Fibroblast of the aortic adventitia (primary cell): ENCODE measurements around the gene NXPE3. TPM values are rescaled to one million over a fixed set of nuclear protein-coding genes. Genes with fewer than 3 reads are reported as not detected.
A peak's percentile ranks its signal among the peaks of the same experiment; 100 is the strongest.

Experiments used
- DNase-seq: peaks from one replicate; pipeline ENCODE4 v3.0.0-alpha.2; 2010; ENCODE audit warnings: low read depth
- H3K4me3 ChIP-seq: 2 replicates; pipeline ENCODE4 v1.5.1; 2011; ENCODE audit warnings: low read depth, mild to moderate bottlenecking, control low read depth, low read length, moderate library complexity
- total RNA-seq: library from RNA; depleted of rRNA; stranded (reverse); fragments of >200 nt; gene quantifications from 2 replicates; pipeline ENCODE4 v1.2.3, GENCODE V29; 2012; ENCODE audit warnings: low replicate concordance
- TF ChIP-seq, protein P1 (sequence below): IDR thresholded peaks from 2 replicates; pipeline ENCODE4 v1.5.1; 2011; ENCODE audit warnings: mild to moderate bottlenecking, low read length, control low read depth, inconsistent platforms; ENCODE audit not compliant: insufficient read depth

The NXPE3 gene
- total RNA-seq, 1 donor = 19.7 TPM

DNA sequence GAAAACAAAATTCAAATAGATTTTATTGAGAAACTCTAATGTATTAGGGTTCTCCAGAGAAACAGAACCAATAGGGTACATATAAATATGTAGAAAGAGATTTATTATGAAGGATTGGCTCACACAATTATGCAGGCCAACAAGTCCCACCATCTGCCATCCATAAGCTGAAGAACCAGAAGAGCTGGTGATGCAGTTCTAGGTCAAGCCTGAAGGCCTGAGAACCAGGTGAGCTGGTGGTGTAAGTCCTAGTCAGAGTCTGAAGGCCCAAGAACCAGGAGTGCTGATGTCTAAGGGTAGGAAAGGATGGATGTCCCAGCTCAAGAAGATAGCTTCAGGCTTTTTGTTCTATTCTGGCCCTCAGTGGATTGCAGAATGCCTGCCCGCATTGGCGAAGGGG, 67.7 kb downstream of the NXPE3 start:
- DNase-seq = no peak
- TF ChIP-seq, protein P1, sequence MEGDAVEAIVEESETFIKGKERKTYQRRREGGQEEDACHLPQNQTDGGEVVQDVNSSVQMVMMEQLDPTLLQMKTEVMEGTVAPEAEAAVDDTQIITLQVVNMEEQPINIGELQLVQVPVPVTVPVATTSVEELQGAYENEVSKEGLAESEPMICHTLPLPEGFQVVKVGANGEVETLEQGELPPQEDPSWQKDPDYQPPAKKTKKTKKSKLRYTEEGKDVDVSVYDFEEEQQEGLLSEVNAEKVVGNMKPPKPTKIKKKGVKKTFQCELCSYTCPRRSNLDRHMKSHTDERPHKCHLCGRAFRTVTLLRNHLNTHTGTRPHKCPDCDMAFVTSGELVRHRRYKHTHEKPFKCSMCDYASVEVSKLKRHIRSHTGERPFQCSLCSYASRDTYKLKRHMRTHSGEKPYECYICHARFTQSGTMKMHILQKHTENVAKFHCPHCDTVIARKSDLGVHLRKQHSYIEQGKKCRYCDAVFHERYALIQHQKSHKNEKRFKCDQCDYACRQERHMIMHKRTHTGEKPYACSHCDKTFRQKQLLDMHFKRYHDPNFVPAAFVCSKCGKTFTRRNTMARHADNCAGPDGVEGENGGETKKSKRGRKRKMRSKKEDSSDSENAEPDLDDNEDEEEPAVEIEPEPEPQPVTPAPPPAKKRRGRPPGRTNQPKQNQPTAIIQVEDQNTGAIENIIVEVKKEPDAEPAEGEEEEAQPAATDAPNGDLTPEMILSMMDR = no peak
- no peak overlapping the region for H3K4me3 ChIP-seq

- TF ChIP-seq, protein P1 = no peak
- H3K4me3 ChIP-seq = no peak overlapping the region
- no peak for DNase-seq
Measured at GRCh38 chr3:101847328-101847727, 68.3 kb downstream of the NXPE3 start.

- peak overlapping the region; percentile 64 for H3K4me3 ChIP-seq
- TF ChIP-seq, protein P1 = no peak
- no peak for DNase-seq
Measured at GRCh38 chr3:101848326-101848725, 69.3 kb downstream of the NXPE3 start.

DNA sequence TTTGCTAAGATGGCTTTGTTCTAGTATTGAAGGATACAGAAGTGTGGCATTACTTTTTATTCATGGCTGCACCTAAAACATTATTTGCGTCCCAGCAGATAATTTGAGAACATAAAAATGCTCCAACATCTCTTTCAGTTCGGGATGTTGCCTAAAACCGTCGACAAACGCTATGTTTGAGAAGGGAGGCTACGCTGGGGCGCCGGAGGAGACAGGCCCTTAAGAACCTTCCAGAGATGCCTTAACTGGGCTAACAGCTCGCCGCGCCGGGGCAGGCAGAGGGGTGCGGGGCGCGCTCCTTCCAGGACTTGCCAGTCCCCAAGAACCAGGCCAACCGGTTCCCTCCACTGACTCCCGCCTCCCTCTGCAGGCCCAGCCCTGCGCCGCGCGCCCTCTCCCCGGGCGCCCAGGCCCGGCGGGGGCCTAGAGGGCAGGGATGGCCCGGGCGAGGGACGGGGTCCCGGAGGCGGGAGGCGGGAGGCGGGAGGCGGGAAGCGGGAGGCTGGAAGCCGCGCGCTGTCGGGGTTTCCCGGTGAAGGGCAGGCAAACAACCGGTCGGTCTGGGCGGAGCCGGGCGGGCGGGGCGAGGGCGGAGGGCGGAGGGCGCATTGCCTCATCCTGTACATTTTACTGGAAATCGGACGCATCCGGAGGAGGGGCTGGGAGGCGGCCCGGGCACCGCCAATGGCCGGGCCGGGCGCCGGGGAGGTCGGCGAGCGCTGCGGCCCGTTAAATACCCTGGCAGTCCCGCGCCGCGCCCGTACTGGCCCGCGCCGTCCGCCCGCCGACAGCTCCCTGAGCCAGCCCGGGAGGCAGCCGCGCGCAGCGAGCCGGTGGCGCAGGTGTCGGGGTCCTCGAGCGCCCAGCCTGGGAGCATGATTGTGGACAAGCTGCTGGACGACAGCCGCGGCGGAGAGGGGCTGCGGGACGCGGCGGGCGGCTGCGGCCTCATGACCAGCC, 70.0 kb downstream of the NXPE3 start, which contains the start of gene NFKBIZ:
Gene NFKBIZ, plus strand, starts transcription at position 761 of the 960 bp plus-strand sequence. Its CDS starts 115 bp downstream, at position 876.
- DNase-seq = peak; percentile 92
- peak within 1 kb of the TSS; percentile 82 for H3K4me3 ChIP-seq
- TF ChIP-seq, protein P1 = no peak

DNA sequence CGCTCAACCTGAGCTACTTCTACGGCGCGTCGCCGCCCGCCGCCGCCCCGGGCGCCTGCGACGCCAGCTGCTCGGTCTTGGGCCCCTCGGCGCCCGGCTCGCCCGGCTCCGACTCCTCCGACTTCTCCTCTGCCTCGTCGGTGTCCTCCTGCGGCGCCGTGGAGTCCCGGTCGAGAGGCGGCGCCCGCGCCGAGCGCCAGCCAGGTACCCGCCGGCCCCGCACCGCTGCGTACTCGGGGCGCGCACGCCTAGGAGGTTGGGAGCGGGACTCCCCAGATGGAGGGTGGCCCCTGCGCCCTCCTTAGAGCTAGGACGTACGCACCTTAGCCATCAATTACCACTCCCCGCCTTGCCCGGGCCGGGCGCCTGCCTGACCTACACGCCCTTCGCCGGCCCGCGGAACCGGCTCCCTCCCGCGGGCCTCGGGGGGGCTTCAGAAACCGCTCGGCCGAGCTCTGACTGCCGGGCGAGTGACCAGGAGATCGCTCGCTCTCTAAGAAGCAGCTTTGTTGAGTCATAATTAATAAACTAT, 70.8 kb downstream of the NXPE3 start:
- H3K4me3 ChIP-seq = peak overlapping the region; percentile 82
- TF ChIP-seq, protein P1 = no peak
- DNase-seq = no peak

GRCh38 chr3:101850246-101851051, 71.4 kb downstream of the NXPE3 start:
- TF ChIP-seq, protein P1 = no peak
- H3K4me3 ChIP-seq = peak overlapping the region; percentile 82
- DNase-seq = peak; percentile 86
